Measurements from ENCODE around the gene PIN1. TPM values are rescaled to one million over a fixed set of nuclear protein-coding genes. Genes with fewer than 3 reads are reported as not detected.
"Not testable (repeated sequence)": the region's sequence is repeated elsewhere in the genome, so short reads cannot be mapped to it uniquely, and the experiment has no call there.

Gene PIN1
- total RNA-seq, 1 experiment from 2014 or later, result 63.3 TPM

- peak overlapping the region; percentile 88 for H3K27ac Mint-ChIP-seq (ENCODE audit: unreplicated experiment)
- not testable (repeated sequence) for BruUV-seq (replicated peaks)
Observed at GRCh38 chr19:9791073-9791367, 44.1 kb upstream of the PIN1 start.

GRCh38 chr19:9791552-9792205 is 43.4 kb upstream of the PIN1 start:
- POLR2A ChIA-PET, result no interaction called here
- no TSS peak for BruUV-seq (replicated peaks)
- Histone ChIP-seq H3K4me1 (peaks cover 13% of the 10 kb centered on the region), H3K4me3 (ENCODE audit: low read depth, low read length) (peak overlapping the region; percentile 76), H3K36me3 (ENCODE audit: control insufficient read depth, insufficient read depth, low read length) (no peaks in the 10 kb centered on the region; the same call in 1 of the 2 replicates), H3K9me3 (no peaks in the 10 kb centered on the region), H3K27me3 (replicated peaks; ENCODE audit: control insufficient read depth, insufficient read depth, low read length) (no peaks in the 10 kb centered on the region)
- Mint-ChIP-seq H3K36me3 (ENCODE audit: insufficient read depth, unreplicated experiment) (peaks cover 7% of the 10 kb centered on the region), H3K9me3 (ENCODE audit: unreplicated experiment) (no peaks in the 10 kb centered on the region), H3K27me3 (ENCODE audit: insufficient read depth, unreplicated experiment) (no peaks in the 10 kb centered on the region), H3K27ac (ENCODE audit: unreplicated experiment) (peak overlapping the region; percentile 88), H3K4me3 (ENCODE audit: unreplicated experiment) (peak overlapping the region; percentile 88), H3K4me1 (ENCODE audit: low read depth, unreplicated experiment) (peaks cover 7% of the 10 kb centered on the region)
- CTCF ChIA-PET, result no interaction called here
- no peak for TF ChIP-seq CTCF (IDR thresholded peaks at IDR 0.05; ENCODE audit: insufficient read depth in 1 of 2, low read depth in 1 of 2, low read length in 1 of 2, severe bottlenecking in 1 of 2, unreplicated experiment in 1 of 2)
- peak; percentile 88 to 97 for DNase-seq
- intact Hi-C loops (cut with micrococcal nuclease; ENCODE audit: unreplicated experiment), result loop anchor here (1.0 to 5.0 kb wide), 4 partner anchors 7 to 469 kb away; partner anchors contain the start of genes FBXL12, ZNF559 and ZNF846

More at GRCh38 chr19:9791073-9791367, 44.1 kb upstream of the PIN1 start:
- H3K4me1 Mint-ChIP-seq (ENCODE audit: low read depth, unreplicated experiment); H3K9me3 ChIP-seq; H3K36me3 ChIP-seq (ENCODE audit: control insufficient read depth, insufficient read depth, low read length); DNase-seq; H3K4me3 ChIP-seq (ENCODE audit: low read depth, low read length); CTCF ChIA-PET; H3K36me3 Mint-ChIP-seq (ENCODE audit: insufficient read depth, unreplicated experiment); H3K27me3 ChIP-seq (replicated peaks; ENCODE audit: control insufficient read depth, insufficient read depth, low read length); H3K9me3 Mint-ChIP-seq (ENCODE audit: unreplicated experiment); H3K27me3 Mint-ChIP-seq (ENCODE audit: insufficient read depth, unreplicated experiment): not testable (repeated sequence)
- POLR2A ChIA-PET, result interaction anchor here (0.7 kb wide), 1 partner anchor 620 kb away, joined by 5 read pairs; no protein-coding TSS in a partner anchor
- H3K4me1 ChIP-seq, result peaks cover 13% of the 10 kb centered on the region
- H3K4me3 Mint-ChIP-seq (ENCODE audit: unreplicated experiment), result peak overlapping the region; percentile 88
- intact Hi-C loops (cut with micrococcal nuclease; ENCODE audit: unreplicated experiment), result loop anchor here (5.0 kb wide), 1 partner anchor 469 kb away; the partner anchor contains the start of gene ZNF559

GRCh38 chr19:9792206-9793070 is 42.7 kb upstream of the PIN1 start:
- H3K9me3 Mint-ChIP-seq (ENCODE audit: unreplicated experiment), result no peaks in the 10 kb centered on the region
- Histone ChIP-seq H3K4me1 (peaks cover 13% of the 10 kb centered on the region), H3K4me3 (ENCODE audit: low read depth, low read length) (peak overlapping the region; percentile 76), H3K27me3 (replicated peaks; ENCODE audit: control insufficient read depth, insufficient read depth, low read length) (no peaks in the 10 kb centered on the region), H3K9me3 (no peaks in the 10 kb centered on the region), H3K36me3 (ENCODE audit: control insufficient read depth, insufficient read depth, low read length) (no peaks in the 10 kb centered on the region; the same call in 1 of the 2 replicates)
- peak; percentile 89 to 95 for DNase-seq
- no peaks in the 10 kb centered on the region for H3K27me3 Mint-ChIP-seq (ENCODE audit: insufficient read depth, unreplicated experiment)
- no TSS peak for BruUV-seq (replicated peaks)
- ChIA-PET CTCF (no interaction called here), POLR2A (no interaction called here)
- peak overlapping the region; percentile 88 for H3K27ac Mint-ChIP-seq (ENCODE audit: unreplicated experiment)
- peaks cover 7% of the 10 kb centered on the region for H3K36me3 Mint-ChIP-seq (ENCODE audit: insufficient read depth, unreplicated experiment)
- intact Hi-C loops (cut with micrococcal nuclease; ENCODE audit: unreplicated experiment), result loop anchor here (1.0 to 5.0 kb wide), 4 partner anchors 8 to 470 kb away; partner anchors contain the start of genes FBXL12, ZNF559 and ZNF846
- H3K4me3 Mint-ChIP-seq (ENCODE audit: unreplicated experiment), result peak overlapping the region; percentile 88
- H3K4me1 Mint-ChIP-seq (ENCODE audit: low read depth, unreplicated experiment), result peaks cover 7% of the 10 kb centered on the region
- no peak for TF ChIP-seq CTCF (IDR thresholded peaks at IDR 0.05; ENCODE audit: insufficient read depth in 1 of 2, low read depth in 1 of 2, low read length in 1 of 2, severe bottlenecking in 1 of 2, unreplicated experiment in 1 of 2)

Data from Caco-2 (cell line).